Vagina (tissue), 2 donors: ENCODE measurements around the gene CCT8L2. TPM values are rescaled to one million over a fixed set of nuclear protein-coding genes. Genes with fewer than 3 reads are reported as not detected.
"Not testable (repeated sequence)": the region's sequence is repeated elsewhere in the genome, so short reads cannot be mapped to it uniquely, and the experiment has no call there.

ENCODE experiments used
- DNase-seq, 2 donors: peaks; one replicate each; pipeline ENCODE4 v3.0.0-alpha.2; 2017; ENCODE audit errors: extremely low spot score in 2 of 2
- H3K27ac ChIP-seq: fragments of 200-600 bp; sonication (generic); one replicate; pipeline ENCODE4 v1.5.1; 2019
- H3K27me3 ChIP-seq: fragments of 200-600 bp; sonication (generic); one replicate; pipeline ENCODE4 v1.5.1; 2019
- H3K36me3 ChIP-seq, 2 donors: fragments of 200-600 bp; sonication (generic); one replicate each; pipeline ENCODE4 v1.5.1; 2017 to 2019
- H3K4me1 ChIP-seq: fragments of 200-600 bp; sonication (generic); one replicate; pipeline ENCODE4 v1.5.1; 2019
- H3K4me3 ChIP-seq, 2 donors: fragments of 200-600 bp; sonication (generic); 1 replicate in 1 of 2; 2 replicates in 1 of 2; pipeline ENCODE4 v1.5.1; 2016 to 2019
- H3K9me3 ChIP-seq: fragments of 200-600 bp; sonication (generic); one replicate; pipeline ENCODE4 v1.5.1; 2019
- CTCF ChIP-seq, 3 experiments: fragments of 450-650 bp in 2 of 3; fragments of 200-600 bp in 1 of 3; sonication (generic) in 1 of 3; IDR thresholded peaks; one replicate each; pipeline ENCODE4 v1.5.1; 2017 to 2019; ENCODE audit warnings: antibody characterized with exemption in 3 of 3, mild to moderate bottlenecking in 2 of 3, moderate library complexity in 2 of 3
- POLR2A ChIP-seq, 2 donors: fragments of 450-650 bp; IDR thresholded peaks; one replicate each; pipeline ENCODE4 v1.6.1; 2017; ENCODE audit warnings: antibody characterized with exemption in 2 of 2, mild to moderate bottlenecking in 2 of 2, moderate library complexity in 2 of 2
- POLR2AphosphoS5 ChIP-seq, 2 donors: sonication (generic); formaldehyde crosslinking; IDR thresholded peaks; one replicate each; pipeline ENCODE4 v1.9.0; 2017; ENCODE audit warnings: antibody characterized with exemption in 2 of 2, mild to moderate bottlenecking in 2 of 2, low read depth in 1 of 2; ENCODE audit not compliant: insufficient read depth in 1 of 2
- intact Hi-C: fragments of 100-400 bp; cut with DNase I; formaldehyde crosslinking; loops from one replicate; pipeline ENCODE4 v1.15.1; 2023
- total RNA-seq: library from RNA; depleted of rRNA; stranded (reverse); fragments of >200 nt; gene quantifications from one replicate; pipeline ENCODE4 v1.2.3, GENCODE V29; 2016

CCT8L2 gene
- total RNA-seq, 1 donor from 2014 or later = not detected

- H3K27ac ChIP-seq = peak overlapping the region; percentile 86
- no peaks in the 10 kb centered on the region for H3K4me1 ChIP-seq
- H3K36me3 ChIP-seq = no peaks in the 10 kb centered on the region
- DNase-seq = no peak
- intact Hi-C loops = no loop called here
- H3K9me3 ChIP-seq = no peaks in the 10 kb centered on the region
- no peaks in the 10 kb centered on the region for H3K27me3 ChIP-seq
- peak overlapping the region; percentile 51 to 55 for H3K4me3 ChIP-seq
- TF ChIP-seq POLR2A (IDR thresholded peaks at IDR 0.05) (no peak), POLR2AphosphoS5 (IDR thresholded peaks at IDR 0.05; ENCODE audit: insufficient read depth in 1 of 2, low read depth in 1 of 2) (no peak), CTCF (IDR thresholded peaks at IDR 0.05) (no peak)
Measured at GRCh38 chr22:16601437-16602223, 9.0 kb upstream of the CCT8L2 start.

- intact Hi-C loops = not testable (repeated sequence)
- H3K27ac ChIP-seq = peak overlapping the region; percentile 86
Measured at GRCh38 chr22:16600644-16601436, 8.2 kb upstream of the CCT8L2 start.

GRCh38 chr22:16599648-16600047 is 7.0 kb upstream of the CCT8L2 start:
- H3K9me3 ChIP-seq, H3K27me3 ChIP-seq, intact Hi-C loops, DNase-seq, H3K4me1 ChIP-seq, H3K4me3 ChIP-seq, H3K36me3 ChIP-seq, H3K27ac ChIP-seq: not testable (repeated sequence)

More at GRCh38 chr22:16600644-16601436, 8.2 kb upstream of the CCT8L2 start:
- H3K36me3 ChIP-seq, H3K9me3 ChIP-seq, DNase-seq, H3K4me1 ChIP-seq, H3K27me3 ChIP-seq: not testable (repeated sequence)
- peak overlapping the region; percentile 51 to 55 for H3K4me3 ChIP-seq

- H3K4me3 ChIP-seq = not testable (repeated sequence)
Measured at GRCh38 chr22:16595251-16595650, 2.6 kb upstream of the CCT8L2 start.

GRCh38 chr22:16594026-16594425 is 1.4 kb upstream of the CCT8L2 start:
- Histone ChIP-seq H3K36me3 (no peaks in the 10 kb centered on the region), H3K4me1 (no peaks in the 10 kb centered on the region), H3K4me3 (no peak overlapping the region), H3K27ac (no peak overlapping the region), H3K27me3 (no peaks in the 10 kb centered on the region), H3K9me3 (no peaks in the 10 kb centered on the region)
- DNase-seq = no peak
- intact Hi-C loops = no loop called here
- TF ChIP-seq POLR2AphosphoS5 (IDR thresholded peaks at IDR 0.05; ENCODE audit: insufficient read depth in 1 of 2, low read depth in 1 of 2) (no peak), CTCF (IDR thresholded peaks at IDR 0.05) (no peak), POLR2A (IDR thresholded peaks at IDR 0.05) (no peak)

More at GRCh38 chr22:16595251-16595650, 2.6 kb upstream of the CCT8L2 start:
- intact Hi-C loops, H3K27me3 ChIP-seq, DNase-seq, H3K4me1 ChIP-seq, H3K27ac ChIP-seq, H3K36me3 ChIP-seq, H3K9me3 ChIP-seq: not testable (repeated sequence)

GRCh38 chr22:16592231-16592630 is 379 bp downstream of the CCT8L2 start:
- intact Hi-C loops, H3K27me3 ChIP-seq, H3K27ac ChIP-seq, H3K4me3 ChIP-seq, H3K9me3 ChIP-seq, DNase-seq, H3K36me3 ChIP-seq, H3K4me1 ChIP-seq: not testable (repeated sequence)

GRCh38 chr22:16591136-16591535 is 1.5 kb downstream of the CCT8L2 start:
- H3K4me3 ChIP-seq, H3K9me3 ChIP-seq, DNase-seq, H3K27ac ChIP-seq, H3K27me3 ChIP-seq, H3K36me3 ChIP-seq, H3K4me1 ChIP-seq, intact Hi-C loops: not testable (repeated sequence)
